Right lobe of liver (tissue), 4 donors: Measurements from ENCODE around the gene TRIM28.

Source experiments
- CTCF ChIP-seq, 4 donors: fragments of 200-600 bp in 3 of 4; fragments of 450-650 bp in 1 of 4; IDR thresholded peaks; one replicate each; pipeline versions ENCODE4 v1.5.1 to v1.8.0; 2016 to 2022; ENCODE audit warnings: antibody characterized with exemption in 4 of 4, mild to moderate bottlenecking in 2 of 4
- POLR2A ChIP-seq: fragments of 450-650 bp; IDR thresholded peaks from one replicate; pipeline ENCODE4 v1.6.1; 2017; ENCODE audit warnings: antibody characterized with exemption, mild to moderate bottlenecking
- donor health status: DM: no; HTN: no; CAD: no.
- donor health status: DM: no; HTN: no; CAD: no.
- donor health status: DM: no; HTN: yes; CAD: no.

- TF ChIP-seq CTCF (IDR thresholded peaks at IDR 0.05) (no peak), POLR2A (no peak)
Observed at GRCh38 chr19:58556622-58557220, 12.9 kb downstream of the TRIM28 start.
